AG09319 (cell line): ENCODE measurements around the gene OCRL.

Experiments
- DNase-seq: peaks from one replicate; pipeline ENCODE4 v3.0.0-alpha.2; 2010; ENCODE audit warnings: low read depth; ENCODE audit errors: extremely low read depth
- CTCF ChIP-seq: IDR thresholded peaks from 2 replicates; pipeline ENCODE4 v1.5.1; 2011; ENCODE audit warnings: low read depth, mild to moderate bottlenecking, inconsistent platforms, low read length, moderate library complexity

Gene OCRL

GRCh38 chrX:129600981-129601424, 60.9 kb downstream of the OCRL start:
- no peak for DNase-seq

GRCh38 chrX:129606918-129607317, 66.9 kb downstream of the OCRL start:
- peak; percentile 77 for TF ChIP-seq CTCF
- DNase-seq, result peak; percentile 18

More at GRCh38 chrX:129600981-129601424, 60.9 kb downstream of the OCRL start:
- peak; percentile 74 for TF ChIP-seq CTCF

GRCh38 chrX:129608496-129608895, 68.4 kb downstream of the OCRL start:
- DNase-seq, result no peak
- no peak for TF ChIP-seq CTCF

- DNase-seq, result no peak
- TF ChIP-seq CTCF, result no peak
Observed at GRCh38 chrX:129609395-129609794, 69.3 kb downstream of the OCRL start.

GRCh38 chrX:129612396-129612795, 72.3 kb downstream of the OCRL start:
- DNase-seq, result no peak
- TF ChIP-seq CTCF, result no peak

- no peak for DNase-seq
- no peak for TF ChIP-seq CTCF
Observed at GRCh38 chrX:129613596-129613995, 73.5 kb downstream of the OCRL start.

- DNase-seq, result no peak
- no peak for TF ChIP-seq CTCF
Observed at GRCh38 chrX:129614481-129615255, 74.6 kb downstream of the OCRL start.
